K562 (cell line): ENCODE data around the gene SIRT3. TPM values are rescaled to one million over a fixed set of nuclear protein-coding genes. Genes with fewer than 3 reads are reported as not detected.
A peak's percentile ranks its signal among the peaks of the same experiment; 100 is the strongest.

Experiments
- BCLAF1 ChIP-seq, 2 experiments: fragments of 450-650 bp in 1 of 2; IDR thresholded peaks; 2 replicates each; pipeline ENCODE4 v1.6.1; 2011 to 2017; ENCODE audit warnings: low read depth in 2 of 2, antibody characterized with exemption in 1 of 2, borderline replicate concordance in 1 of 2, low read length in 1 of 2, mild to moderate bottlenecking in 1 of 2, mixed read lengths in 1 of 2; ENCODE audit not compliant: control insufficient read depth in 1 of 2
- CBX3 ChIP-seq, 2 experiments: IDR thresholded peaks; 1 replicate in 1 of 2; 2 replicates in 1 of 2; pipeline ENCODE4 v1.6.1; 2012; ENCODE audit warnings: inconsistent platforms in 2 of 2, low read length in 2 of 2, borderline replicate concordance in 1 of 2, control low read depth in 1 of 2
- HNRNPH1 ChIP-seq: fragments of 200-400 bp; formaldehyde crosslinking; optimal IDR thresholded peaks from 2 replicates; pipeline ENCODE3; 2017; ENCODE audit warnings: low read depth, mild to moderate bottlenecking, low read length, moderate library complexity
- NFIX ChIP-seq: fragments of 250-450 bp; sonication (Bioruptor Pico); IDR thresholded peaks from 2 replicates; pipeline ENCODE4 v1.4.0; 2020; ENCODE audit warnings: low read depth, mild to moderate bottlenecking, moderate library complexity
- NR2C2 ChIP-seq, 2 experiments: fragments of 200-800 bp in 1 of 2; sonication (Bioruptor generic) in 1 of 2; sonication (generic) in 1 of 2; formaldehyde crosslinking in 1 of 2; IDR thresholded peaks; 2 replicates each; pipeline versions ENCODE4 v1.6.1 to v1.8.0; 2016 to 2022; ENCODE audit warnings: mild to moderate bottlenecking in 1 of 2, missing compliant biosample characterization in 1 of 2, missing genetic modification characterization in 1 of 2, missing genetic modification reagents in 1 of 2
- REST ChIP-seq, 2 experiments: fragments of 450-650 bp; formaldehyde crosslinking in 1 of 2; IDR thresholded peaks; 2 replicates each; pipeline versions ENCODE4 v1.4.0 to v1.6.1; 2014 to 2020; ENCODE audit warnings: mild to moderate bottlenecking in 2 of 2, borderline replicate concordance in 1 of 2, low read depth in 1 of 2
- ZNF395 ChIP-seq: fragments of 200-800 bp; sonication (Bioruptor generic); IDR thresholded peaks from 2 replicates; pipeline ENCODE4 v1.6.1; 2017; ENCODE audit warnings: missing genetic modification characterization, missing compliant biosample characterization
- ZSCAN32 ChIP-seq: fragments of 450-650 bp; formaldehyde crosslinking; IDR thresholded peaks from 2 replicates; pipeline ENCODE4 v1.4.0; 2020; ENCODE audit warnings: mild to moderate bottlenecking, moderate library complexity
- polyA plus RNA-seq, 8 experiments: library from polyadenylated mRNA; depleted of rRNA in 4 of 8; stranded (reverse) in 5 of 8; unstranded in 3 of 8; fragments of >200 nt; fragmentation: Nextera tagmentation in 2 of 8; fragmentation: Illumina TruSeq in 1 of 8; extraction: Ambion mirVana in 2 of 8; extraction: Trizol in 1 of 8; gene quantifications; 2 replicates each; pipeline versions ENCODE4 v1.2.1 to v1.2.3, GENCODE V29; 2011 to 2014; ENCODE audit warnings: inconsistent platforms in 1 of 8, missing spikeins in 1 of 8
- total RNA-seq, 7 experiments: library from RNA; depleted of rRNA in 6 of 7; stranded (reverse); fragments of >200 nt in 6 of 7; fragmentation: Illumina TruSeq in 2 of 7; extraction: Trizol in 2 of 7; gene quantifications; 2 replicates each; pipeline versions ENCODE4 v1.2.1 to v1.2.3, GENCODE V29; 2011 to 2021; ENCODE audit warnings: low replicate concordance in 1 of 7

Gene SIRT3
- total and polyA plus RNA-seq, 9 of the 15 experiments (the other 6 are each of a cell fraction or from before 2014, with no cell fraction given) = 1.9 to 27.5 (median 14.5) TPM

- TF ChIP-seq REST (IDR thresholded peaks at IDR 0.05; ENCODE audit: borderline replicate concordance) (no peak), REST (CRISPR knock-in tag; IDR thresholded peaks at IDR 0.05; ENCODE audit: low read depth) (peak; percentile 48; the same call in 1 of the 2 replicates), HNRNPH1 (no peak), ZSCAN32 (CRISPR knock-in tag) (0 out of 2 replicates have a peak, but pooled peaks have one; percentile 10), NFIX (CRISPR knock-in tag) (peak; percentile 20; the same call in 1 of the 2 replicates), ZNF395 (peak; percentile 8; the same call in 1 of the 2 replicates), CBX3 (IDR thresholded peaks at IDR 0.05; ENCODE audit: borderline replicate concordance in 1 of 2, low read length in 2 of 2) (no peak), NR2C2 (CRISPR knock-in tag; IDR thresholded peaks at IDR 0.05) (no peak), NR2C2 (tag; IDR thresholded peaks at IDR 0.05) (peak; percentile 47; the same call in 1 of the 2 replicates), BCLAF1 (IDR thresholded peaks at IDR 0.05; ENCODE audit: borderline replicate concordance in 1 of 2, control insufficient read depth in 1 of 2, low read depth in 2 of 2, low read length in 1 of 2) (no peak)
- TF ChIP-seq, all 486 proteins: peak for 13
These were observed 42.1 kb upstream of the SIRT3 start, which contains the start of gene NLRP6 (continued) for GRCh38 chr11:278001-278951.
